GM10248 (cell line): ENCODE results near the gene KDM6B.
"Not testable (repeated sequence)": the region's sequence is repeated elsewhere in the genome, so short reads cannot be mapped to it uniquely, and the experiment has no call there.

Source experiments
- CTCF ChIA-PET: fragments of 300-600 bp; sonication (Branson Sonifier 250); formaldehyde crosslinking; extraction: SDS; loops from one replicate; lab custom pipeline; 2021; ENCODE audit warnings: antibody characterized with exemption; lab: Yijun Ruan, JAX
- POLR2A ChIA-PET: fragments of 350-650 bp; sonication (Branson Sonifier 250); formaldehyde crosslinking; extraction: SDS; loops from one replicate; lab custom pipeline; 2020; ENCODE audit warnings: antibody characterized with exemption; lab: Yijun Ruan, JAX
- DNase-seq: peaks from one replicate; pipeline ENCODE4 v3.0.0; 2012; ENCODE audit errors: extremely low spot score
- CTCF ChIP-seq: IDR thresholded peaks from 2 replicates; pipeline ENCODE4 v1.5.1; 2012; ENCODE audit warnings: mild to moderate bottlenecking, low read depth; ENCODE audit errors: extremely low read depth, missing control alignments, control extremely low read depth

KDM6B gene

GRCh38 chr17:7856811-7857712, 23.0 kb downstream of the KDM6B start, which contains the start of gene NAA38:
Gene NAA38, minus strand, starts transcription at chr17:7857559. Its CDS starts 96 bp downstream, at chr17:7857463.
- peak; percentile 93 for DNase-seq
- CTCF ChIA-PET = interaction anchor here (0.6 to 2.8 kb wide), 19 partner anchors 9 to 204 kb away, joined by 3 to 8 read pairs (median 4); partner anchors contain the start of gene KDM6B
- peak; percentile 72 for TF ChIP-seq CTCF
- POLR2A ChIA-PET = interaction anchor here (0.7 to 1.2 kb wide), 8 partner anchors 9 to 170 kb away, joined by 3 to 14 read pairs (median 3); partner anchors contain the start of gene TP53

GRCh38 chr17:7857713-7858521, 23.9 kb downstream of the KDM6B start, which contains the start of gene CYB5D1:
Gene CYB5D1, plus strand, starts transcription at chr17:7858003. Its CDS starts 132 bp downstream, at chr17:7858135.
- DNase-seq = peak; percentile 80
- TF ChIP-seq CTCF = no peak
- ChIA-PET CTCF (interaction anchor here (0.6 to 8.9 kb wide), 18 partner anchors 10 to 203 kb away, joined by 3 to 121 read pairs (median 4); partner anchors contain the start of gene KDM6B), POLR2A (interaction anchor here (0.7 to 1.2 kb wide), 7 partner anchors 10 to 171 kb away, joined by 3 to 14 read pairs (median 3); partner anchors contain the start of gene TP53)

- POLR2A ChIA-PET = no interaction called here
- peak; percentile 37 for TF ChIP-seq CTCF
- CTCF ChIA-PET = interaction anchor here (1.0 to 8.9 kb wide), 5 partner anchors 12 to 132 kb away, joined by 3 to 121 read pairs (median 5); no protein-coding TSS in a partner anchor
- DNase-seq = peak; percentile 39
These were observed 24.4 kb downstream of the KDM6B start for GRCh38 chr17:7858522-7858810.

GRCh38 chr17:7859028-7859427, 25.0 kb downstream of the KDM6B start:
- no peak for DNase-seq
- POLR2A ChIA-PET = no interaction called here
- CTCF ChIA-PET = interaction anchor here (1.0 to 8.9 kb wide), 6 partner anchors 11 to 202 kb away, joined by 3 to 121 read pairs (median 5); no protein-coding TSS in a partner anchor
- no peak for TF ChIP-seq CTCF

GRCh38 chr17:7862692-7863437, 28.8 kb downstream of the KDM6B start:
- ChIA-PET CTCF (interaction anchor here (0.6 to 8.9 kb wide), 26 partner anchors 8 to 199 kb away, joined by 3 to 121 read pairs (median 5); partner anchors contain the start of genes CNTROB, KDM6B and TRAPPC1), POLR2A (no interaction called here)
- DNase-seq = peak; percentile 34
- TF ChIP-seq CTCF = peak; percentile 71

- CTCF ChIA-PET = interaction anchor here (1.2 to 8.9 kb wide), 14 partner anchors 7 to 196 kb away, joined by 3 to 121 read pairs (median 5); no protein-coding TSS in a partner anchor
- POLR2A ChIA-PET = interaction anchor here (0.7 kb wide), 1 partner anchor 123 kb away, joined by 4 read pairs; no protein-coding TSS in a partner anchor
- not testable (repeated sequence) for DNase-seq
These were observed 30.4 kb downstream of the KDM6B start for GRCh38 chr17:7864384-7864783.
